ENCODE measurements around the gene DNAJB8.
A peak's percentile ranks its signal among the peaks of the same experiment; 100 is the strongest.

Gene DNAJB8

GRCh38 chr3:128427872-128428822 is 38.5 kb downstream of the DNAJB8 start:
- Histone ChIP-seq H3K27ac (ENCODE audit: low read depth, low read length) (no peak overlapping the region), H3K36me3 (ENCODE audit: control insufficient read depth in 1 of 2, insufficient read depth in 2 of 2, low read length in 2 of 2) (no peaks in the 10 kb centered on the region), H3K4me3 (ENCODE audit: low read depth in 1 of 2, low read length in 2 of 2) (no peak overlapping the region), H3K9me3 (ENCODE audit: control insufficient read depth in 1 of 2, low read length in 2 of 2) (no peaks in the 10 kb centered on the region), H3K9ac (ENCODE audit: low read depth in 1 of 2, low read length in 2 of 2) (no peak overlapping the region), H3K4me1 (ENCODE audit: control insufficient read depth in 1 of 2, insufficient read depth in 2 of 2, low read length in 2 of 2) (peaks cover 0 to 3% of the 10 kb centered on the region in 2 donors), H3K27me3 (ENCODE audit: control insufficient read depth in 1 of 2, insufficient read depth in 2 of 2, low read length in 2 of 2) (peaks cover 18 to 27% of the 10 kb centered on the region in 2 donors)

DNA sequence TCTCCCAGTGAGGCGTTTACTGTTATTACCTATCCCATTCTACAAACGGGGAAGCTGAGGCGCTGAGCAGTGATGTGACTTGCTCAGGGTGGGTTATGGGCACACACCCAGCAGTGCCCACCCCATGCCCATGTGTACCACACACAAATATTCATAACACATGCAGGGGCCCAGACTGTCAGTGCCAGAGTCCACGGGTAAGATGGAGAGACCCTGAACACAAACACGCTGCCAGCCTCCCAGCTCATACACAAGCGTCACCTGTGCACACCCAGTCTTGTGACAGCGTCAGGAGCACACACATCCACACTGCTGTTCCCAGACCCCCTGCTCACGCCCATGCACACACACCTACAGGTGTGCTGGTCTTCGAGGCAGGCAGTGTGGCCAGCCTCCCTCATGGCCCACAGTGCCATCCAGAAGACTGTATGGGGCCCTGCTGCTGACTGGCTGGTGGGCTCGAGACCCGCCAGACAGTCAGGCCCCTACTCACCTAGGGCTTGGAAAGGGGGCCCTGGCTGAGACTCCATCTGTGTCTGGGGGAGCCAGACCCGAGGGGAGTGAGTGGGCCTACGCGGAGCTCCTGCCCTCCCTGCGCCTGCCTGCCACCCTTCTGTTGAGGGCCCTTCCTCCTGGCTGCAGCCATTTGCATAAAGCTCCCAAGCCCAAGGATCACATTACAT is 39.4 kb downstream of the DNAJB8 start:
- no peak overlapping the region for H3K4me3 ChIP-seq (ENCODE audit: low read depth in 1 of 2, low read length in 2 of 2)
- no peaks in the 10 kb centered on the region for H3K36me3 ChIP-seq (ENCODE audit: control insufficient read depth in 1 of 2, insufficient read depth in 2 of 2, low read length in 2 of 2)
- H3K9ac ChIP-seq (ENCODE audit: low read depth in 1 of 2, low read length in 2 of 2), result no peak overlapping the region
- no peaks in the 10 kb centered on the region for H3K9me3 ChIP-seq (ENCODE audit: control insufficient read depth in 1 of 2, low read length in 2 of 2)
- peaks cover 14 to 22% of the 10 kb centered on the region in 2 donors for H3K27me3 ChIP-seq (ENCODE audit: control insufficient read depth in 1 of 2, insufficient read depth in 2 of 2, low read length in 2 of 2)
- H3K4me1 ChIP-seq (ENCODE audit: control insufficient read depth in 1 of 2, insufficient read depth in 2 of 2, low read length in 2 of 2), result peaks cover 0 to 3% of the 10 kb centered on the region in 2 donors
- H3K27ac ChIP-seq (ENCODE audit: low read depth, low read length), result no peak overlapping the region

GRCh38 chr3:128426128-128426921 is 40.4 kb downstream of the DNAJB8 start:
- Histone ChIP-seq H3K36me3 (ENCODE audit: control insufficient read depth in 1 of 2, insufficient read depth in 2 of 2, low read length in 2 of 2) (no peaks in the 10 kb centered on the region), H3K4me1 (ENCODE audit: control insufficient read depth in 1 of 2, insufficient read depth in 2 of 2, low read length in 2 of 2) (peaks cover 0 to 3% of the 10 kb centered on the region in 2 donors), H3K4me3 (ENCODE audit: low read depth in 1 of 2, low read length in 2 of 2) (peak overlapping the region; percentile 1 to 40), H3K27me3 (ENCODE audit: control insufficient read depth in 1 of 2, insufficient read depth in 2 of 2, low read length in 2 of 2) (peaks cover 4 to 12% of the 10 kb centered on the region in 2 donors), H3K9ac (ENCODE audit: low read depth in 1 of 2, low read length in 2 of 2) (no peak overlapping the region), H3K27ac (ENCODE audit: low read depth, low read length) (no peak overlapping the region), H3K9me3 (ENCODE audit: control insufficient read depth in 1 of 2, low read length in 2 of 2) (no peaks in the 10 kb centered on the region)

GRCh38 chr3:128425846-128426127 is 40.9 kb downstream of the DNAJB8 start:
- Histone ChIP-seq H3K9ac (ENCODE audit: low read depth in 1 of 2, low read length in 2 of 2) (no peak overlapping the region), H3K27me3 (ENCODE audit: control insufficient read depth in 1 of 2, insufficient read depth in 2 of 2, low read length in 2 of 2) (peaks cover 3 to 12% of the 10 kb centered on the region in 2 donors), H3K9me3 (ENCODE audit: control insufficient read depth in 1 of 2, low read length in 2 of 2) (no peaks in the 10 kb centered on the region), H3K36me3 (ENCODE audit: control insufficient read depth in 1 of 2, insufficient read depth in 2 of 2, low read length in 2 of 2) (no peaks in the 10 kb centered on the region), H3K4me3 (ENCODE audit: low read depth in 1 of 2, low read length in 2 of 2) (peak overlapping the region in 1 of 2 donors; percentile 1), H3K4me1 (ENCODE audit: control insufficient read depth in 1 of 2, insufficient read depth in 2 of 2, low read length in 2 of 2) (peaks cover 0 to 3% of the 10 kb centered on the region in 2 donors), H3K27ac (ENCODE audit: low read depth, low read length) (no peak overlapping the region)

GRCh38 chr3:128425142-128425845 is 41.4 kb downstream of the DNAJB8 start:
- no peaks in the 10 kb centered on the region for H3K36me3 ChIP-seq (ENCODE audit: control insufficient read depth in 1 of 2, insufficient read depth in 2 of 2, low read length in 2 of 2)
- H3K27ac ChIP-seq (ENCODE audit: low read depth, low read length), result no peak overlapping the region
- peaks cover 0 to 3% of the 10 kb centered on the region in 2 donors for H3K4me1 ChIP-seq (ENCODE audit: control insufficient read depth in 1 of 2, insufficient read depth in 2 of 2, low read length in 2 of 2)
- peaks cover 0 to 12% of the 10 kb centered on the region in 2 donors for H3K27me3 ChIP-seq (ENCODE audit: control insufficient read depth in 1 of 2, insufficient read depth in 2 of 2, low read length in 2 of 2)
- no peak overlapping the region for H3K9ac ChIP-seq (ENCODE audit: low read depth in 1 of 2, low read length in 2 of 2)
- H3K4me3 ChIP-seq (ENCODE audit: low read depth in 1 of 2, low read length in 2 of 2), result no peak overlapping the region
- no peaks in the 10 kb centered on the region for H3K9me3 ChIP-seq (ENCODE audit: control insufficient read depth in 1 of 2, low read length in 2 of 2)

DNA sequence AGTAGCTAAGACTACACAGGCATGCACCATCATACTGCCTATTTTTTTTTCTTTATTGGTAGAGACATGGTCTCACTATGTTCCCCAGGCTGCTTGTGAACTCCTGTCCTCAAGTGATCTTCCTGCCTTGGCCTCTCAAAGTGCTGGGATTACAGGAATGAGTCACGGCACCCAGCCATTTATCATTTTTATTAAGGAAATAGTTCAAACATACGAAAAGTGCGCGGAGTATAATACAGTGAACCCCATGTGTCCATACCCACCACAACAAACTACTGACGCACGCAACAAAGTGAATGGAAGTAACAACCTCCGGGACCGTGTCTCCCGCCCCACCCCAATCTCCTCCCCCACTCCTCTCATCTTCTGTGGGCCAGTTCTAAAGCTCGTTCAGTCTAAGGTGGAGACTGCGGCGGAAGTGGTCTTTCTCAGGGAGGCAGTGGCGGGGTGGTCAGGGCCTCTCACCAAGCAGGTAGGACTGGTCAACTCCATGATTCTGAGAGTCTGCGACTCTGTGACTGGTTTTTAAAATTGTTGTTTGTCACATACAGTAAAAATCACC is 42.1 kb downstream of the DNAJB8 start:
- H3K27ac ChIP-seq (ENCODE audit: low read depth, low read length), result no peak overlapping the region
- no peak overlapping the region for H3K9ac ChIP-seq (ENCODE audit: low read depth in 1 of 2, low read length in 2 of 2)
- H3K27me3 ChIP-seq (ENCODE audit: control insufficient read depth in 1 of 2, insufficient read depth in 2 of 2, low read length in 2 of 2), result peaks cover 0 to 8% of the 10 kb centered on the region in 2 donors
- no peak overlapping the region for H3K4me3 ChIP-seq (ENCODE audit: low read depth in 1 of 2, low read length in 2 of 2)
- no peaks in the 10 kb centered on the region for H3K9me3 ChIP-seq (ENCODE audit: control insufficient read depth in 1 of 2, low read length in 2 of 2)
- H3K36me3 ChIP-seq (ENCODE audit: control insufficient read depth in 1 of 2, insufficient read depth in 2 of 2, low read length in 2 of 2), result no peaks in the 10 kb centered on the region
- peaks cover 0 to 3% of the 10 kb centered on the region in 2 donors for H3K4me1 ChIP-seq (ENCODE audit: control insufficient read depth in 1 of 2, insufficient read depth in 2 of 2, low read length in 2 of 2)

GRCh38 chr3:128423525-128424147 is 43.1 kb downstream of the DNAJB8 start:
- no peaks in the 10 kb centered on the region for H3K36me3 ChIP-seq (ENCODE audit: control insufficient read depth in 1 of 2, insufficient read depth in 2 of 2, low read length in 2 of 2)
- H3K27me3 ChIP-seq (ENCODE audit: control insufficient read depth in 1 of 2, insufficient read depth in 2 of 2, low read length in 2 of 2), result peaks cover 0 to 8% of the 10 kb centered on the region in 2 donors
- no peak overlapping the region for H3K9ac ChIP-seq (ENCODE audit: low read depth in 1 of 2, low read length in 2 of 2)
- H3K4me1 ChIP-seq (ENCODE audit: control insufficient read depth in 1 of 2, insufficient read depth in 2 of 2, low read length in 2 of 2), result peaks cover 0 to 3% of the 10 kb centered on the region in 2 donors
- no peak overlapping the region for H3K27ac ChIP-seq (ENCODE audit: low read depth, low read length)
- H3K9me3 ChIP-seq (ENCODE audit: control insufficient read depth in 1 of 2, low read length in 2 of 2), result no peaks in the 10 kb centered on the region
- H3K4me3 ChIP-seq (ENCODE audit: low read depth in 1 of 2, low read length in 2 of 2), result no peak overlapping the region

- H3K9ac ChIP-seq (ENCODE audit: low read depth in 1 of 2, low read length in 2 of 2), result no peak overlapping the region
- no peak overlapping the region for H3K27ac ChIP-seq (ENCODE audit: low read depth, low read length)
- H3K27me3 ChIP-seq (ENCODE audit: control insufficient read depth in 1 of 2, insufficient read depth in 2 of 2, low read length in 2 of 2), result peaks cover 0 to 8% of the 10 kb centered on the region in 2 donors
- H3K4me3 ChIP-seq (ENCODE audit: low read depth in 1 of 2, low read length in 2 of 2), result no peak overlapping the region
- H3K36me3 ChIP-seq (ENCODE audit: control insufficient read depth in 1 of 2, insufficient read depth in 2 of 2, low read length in 2 of 2), result no peaks in the 10 kb centered on the region
- peaks cover 0 to 3% of the 10 kb centered on the region in 2 donors for H3K4me1 ChIP-seq (ENCODE audit: control insufficient read depth in 1 of 2, insufficient read depth in 2 of 2, low read length in 2 of 2)
- H3K9me3 ChIP-seq (ENCODE audit: control insufficient read depth in 1 of 2, low read length in 2 of 2), result no peaks in the 10 kb centered on the region
Measured at GRCh38 chr3:128422762-128423524, 43.7 kb downstream of the DNAJB8 start.
